Fibroblast of villous mesenchyme (primary cell): Measurements from ENCODE around the gene PLCL2. TPM values are rescaled to one million over a fixed set of nuclear protein-coding genes. Genes with fewer than 3 reads are reported as not detected.

Experiments used
- DNase-seq: peaks from one replicate; pipeline ENCODE4 v3.0.0-alpha.2; 2010; ENCODE audit warnings: low read depth
- H3K4me3 ChIP-seq: 2 replicates; pipeline ENCODE4 v1.5.1; 2011; ENCODE audit warnings: low read depth, mild to moderate bottlenecking, low read length
- CTCF ChIP-seq: IDR thresholded peaks from 2 replicates; pipeline ENCODE4 v1.5.1; 2012; ENCODE audit warnings: low read depth, mild to moderate bottlenecking, low read length; ENCODE audit not compliant: insufficient read depth
- total RNA-seq: library from RNA; depleted of rRNA; stranded (reverse); fragments of >200 nt; gene quantifications from 2 replicates; pipeline ENCODE4 v1.2.3, GENCODE V29; 2012

Gene PLCL2
- total RNA-seq, 1 donor: 5.6 TPM

- DNase-seq: no peak
- no peak overlapping the region for H3K4me3 ChIP-seq
- TF ChIP-seq CTCF: no peak
These were observed 190.6 kb downstream of the PLCL2 start for GRCh38 chr3:17075358-17075757.

GRCh38 chr3:17075907-17076306 is 191.2 kb downstream of the PLCL2 start:
- no peak overlapping the region for H3K4me3 ChIP-seq
- TF ChIP-seq CTCF: no peak
- DNase-seq: no peak

GRCh38 chr3:17076940-17077605 is 192.3 kb downstream of the PLCL2 start:
- DNase-seq: no peak
- no peak for TF ChIP-seq CTCF
- no peak overlapping the region for H3K4me3 ChIP-seq

- TF ChIP-seq CTCF: no peak
- H3K4me3 ChIP-seq: no peak overlapping the region
- DNase-seq: no peak
These were observed 192.9 kb downstream of the PLCL2 start for GRCh38 chr3:17077606-17078005.

GRCh38 chr3:17078926-17079465 is 194.2 kb downstream of the PLCL2 start:
- DNase-seq: no peak

GRCh38 chr3:17079933-17080332 is 195.2 kb downstream of the PLCL2 start:
- H3K4me3 ChIP-seq: no peak overlapping the region
- TF ChIP-seq CTCF: no peak
- no peak for DNase-seq

More at GRCh38 chr3:17078926-17079465, 194.2 kb downstream of the PLCL2 start:
- no peak overlapping the region for H3K4me3 ChIP-seq
- TF ChIP-seq CTCF: no peak

GRCh38 chr3:17081520-17081919 is 196.8 kb downstream of the PLCL2 start:
- no peak for DNase-seq
- TF ChIP-seq CTCF: no peak
- H3K4me3 ChIP-seq: no peak overlapping the region
